Liver (tissue), 9 donors: ENCODE results near the gene TOP1. TPM values are rescaled to one million over a fixed set of nuclear protein-coding genes. Genes with fewer than 3 reads are reported as not detected.

Experiments
- DNase-seq: peaks from one replicate; pipeline ENCODE4 v3.0.0-alpha.2; 2017; ENCODE audit warnings: low spot score
- H3K27ac ChIP-seq, 2 donors: one replicate each; pipeline ENCODE4 v1.7.0; 2013; ENCODE audit warnings: inconsistent platforms in 2 of 2, low read length in 2 of 2, control low read depth in 1 of 2, low read depth in 1 of 2, mild to moderate bottlenecking in 1 of 2
- H3K27me3 ChIP-seq, 4 donors: one replicate each; pipeline versions ENCODE4 v1.6.1 to v1.7.0; 2013; ENCODE audit warnings: low read length in 3 of 4, inconsistent platforms in 1 of 4, mild to moderate bottlenecking in 1 of 4, moderate library complexity in 1 of 4; ENCODE audit not compliant: control insufficient read depth in 4 of 4, insufficient read depth in 4 of 4
- H3K36me3 ChIP-seq, 4 donors: one replicate each; pipeline versions ENCODE4 v1.6.1 to v1.7.0; 2013; ENCODE audit warnings: low read length in 3 of 4, mild to moderate bottlenecking in 3 of 4, low read depth in 1 of 4, moderate library complexity in 1 of 4; ENCODE audit not compliant: control insufficient read depth in 4 of 4, insufficient read depth in 3 of 4
- H3K4me1 ChIP-seq, 4 donors: one replicate each; pipeline versions ENCODE4 v1.6.1 to v1.7.0; 2013; ENCODE audit warnings: low read length in 3 of 4, mild to moderate bottlenecking in 3 of 4, moderate library complexity in 1 of 4; ENCODE audit not compliant: control insufficient read depth in 4 of 4, insufficient read depth in 4 of 4
- H3K4me3 ChIP-seq, 3 donors: one replicate each; pipeline versions ENCODE4 v1.6.1 to v1.7.0; 2013; ENCODE audit warnings: low read length in 3 of 3, control low read depth in 1 of 3, low read depth in 1 of 3, mild to moderate bottlenecking in 1 of 3
- H3K9ac ChIP-seq, 2 donors: one replicate each; pipeline ENCODE4 v1.7.0; 2013; ENCODE audit warnings: low read length in 2 of 2, mild to moderate bottlenecking in 2 of 2, moderate library complexity in 2 of 2, control low read depth in 1 of 2, low read depth in 1 of 2
- H3K9me3 ChIP-seq, 4 donors: one replicate each; pipeline versions ENCODE4 v1.6.1 to v1.7.0; 2013; ENCODE audit warnings: low read length in 3 of 4; ENCODE audit not compliant: control insufficient read depth in 4 of 4
- ATF3 ChIP-seq: IDR thresholded peaks from 2 replicates; pipeline ENCODE4 v1.6.1; 2016; ENCODE audit warnings: antibody characterized with exemption
- CTCF ChIP-seq: fragments of 150-350 bp; IDR thresholded peaks from 2 replicates; pipeline ENCODE4 v1.5.1; 2017; ENCODE audit warnings: improper control_type of control experiment, low read depth, low read length; ENCODE audit not compliant: missing input control
- EGR1 ChIP-seq, 2 donors: IDR thresholded peaks; 2 replicates each; pipeline ENCODE4 v1.6.1; 2016 to 2018; ENCODE audit warnings: antibody characterized with exemption in 2 of 2, low read depth in 2 of 2
- FOXA1 ChIP-seq: IDR thresholded peaks from 2 replicates; pipeline ENCODE4 v1.6.1; 2016; ENCODE audit warnings: antibody characterized with exemption
- FOXA2 ChIP-seq: IDR thresholded peaks from 2 replicates; pipeline ENCODE4 v1.6.1; 2016; ENCODE audit warnings: antibody characterized with exemption
- GABPA ChIP-seq, 2 donors: IDR thresholded peaks in 1 of 2; conservative IDR thresholded peaks in 1 of 2; 2 replicates each; pipeline ENCODE4 v1.6.1; 2016; ENCODE audit warnings: antibody characterized with exemption in 2 of 2, mild to moderate bottlenecking in 1 of 2, moderate library complexity in 1 of 2
- HNF4A ChIP-seq, 2 donors: conservative IDR thresholded peaks; 2 replicates each; pipeline ENCODE4 v1.6.1; 2016; ENCODE audit warnings: antibody characterized with exemption in 2 of 2, mild to moderate bottlenecking in 2 of 2
- JUND ChIP-seq, 2 donors: IDR thresholded peaks; 2 replicates each; pipeline ENCODE4 v1.6.1; 2016; ENCODE audit warnings: antibody characterized with exemption in 2 of 2
- MAX ChIP-seq: IDR thresholded peaks from 2 replicates; pipeline ENCODE4 v1.6.1; 2016; ENCODE audit warnings: antibody characterized with exemption
- NR2F2 ChIP-seq: IDR thresholded peaks from 2 replicates; pipeline ENCODE4 v1.6.1; 2016; ENCODE audit warnings: antibody characterized with exemption
- RAD21 ChIP-seq, 2 donors: IDR thresholded peaks; 2 replicates each; pipeline ENCODE4 v1.6.1; 2016; ENCODE audit warnings: antibody characterized with exemption in 2 of 2, mild to moderate bottlenecking in 2 of 2
- RXRA ChIP-seq, 2 donors: IDR thresholded peaks; 2 replicates each; pipeline ENCODE4 v1.6.1; 2017 to 2018; ENCODE audit warnings: antibody characterized with exemption in 2 of 2, mild to moderate bottlenecking in 1 of 2
- SP1 ChIP-seq: IDR thresholded peaks from 2 replicates; pipeline ENCODE4 v1.6.1; 2018; ENCODE audit warnings: antibody characterized with exemption, mild to moderate bottlenecking
- TAF1 ChIP-seq: conservative IDR thresholded peaks from 2 replicates; pipeline ENCODE4 v1.6.1; 2016; ENCODE audit warnings: antibody characterized with exemption, mild to moderate bottlenecking
- YY1 ChIP-seq: IDR thresholded peaks from 2 replicates; pipeline ENCODE4 v1.6.1; 2016; ENCODE audit warnings: antibody characterized with exemption, mild to moderate bottlenecking
- WGBS: extraction: QIAGEN DNeasy Blood & Tissue Kit; methylation state at CpG from one replicate; pipeline ENCODE4 v1.1.7; 2013; 5-methylcytosine and 5-hydroxymethylcytosine counted together
- polyA plus RNA-seq, 2 donors: library from polyadenylated mRNA; stranded (reverse) in 1 of 2; unstranded in 1 of 2; fragments of 200-250 nt in 1 of 2; fragments of >200 nt in 1 of 2; fragmentation: Nextera tagmentation in 1 of 2; extraction: Ambion mirVana in 1 of 2; gene quantifications; one replicate each; pipeline versions ENCODE4 v1.2.1 to v1.2.3, GENCODE V29; 2013 to 2015
- total RNA-seq, 2 donors: library from RNA; depleted of rRNA; stranded (reverse); fragments of >200 nt; gene quantifications; one replicate each; pipeline ENCODE4 v1.2.3, GENCODE V29; 2014
- TF ChIP-seq, protein P1 (sequence below): IDR thresholded peaks from 2 replicates; pipeline ENCODE4 v1.6.1; 2016; ENCODE audit warnings: antibody characterized with exemption, mild to moderate bottlenecking
- TF ChIP-seq, protein P2 (sequence below): IDR thresholded peaks from 2 replicates; pipeline ENCODE4 v1.6.1; 2016; ENCODE audit warnings: antibody characterized with exemption
- donor health status: healthy.
- donor health status: healthy.
- donor health status: healthy.
- donor health status: healthy.
- donor health status: healthy.

TOP1 gene
- total and polyA plus RNA-seq, 4 donors, result 13.7 to 62.1 (median 19.4) TPM

- Histone ChIP-seq H3K9ac (no peak overlapping the region), H3K27ac (no peak overlapping the region), H3K9me3 (no peaks in the 10 kb centered on the region), H3K4me3 (no peak overlapping the region), H3K4me1 (peaks cover 0 to 9% (median 1%) of the 10 kb centered on the region in 4 donors), H3K27me3 (no peaks in the 10 kb centered on the region), H3K36me3 (peaks cover 0 to 17% (median 5%) of the 10 kb centered on the region in 4 donors)
- 90% methylated on average over 1 of the region's 1 CpG for WGBS
- TF ChIP-seq YY1, result no peak
- TF ChIP-seq FOXA2, result no peak
- TF ChIP-seq, protein P1, sequence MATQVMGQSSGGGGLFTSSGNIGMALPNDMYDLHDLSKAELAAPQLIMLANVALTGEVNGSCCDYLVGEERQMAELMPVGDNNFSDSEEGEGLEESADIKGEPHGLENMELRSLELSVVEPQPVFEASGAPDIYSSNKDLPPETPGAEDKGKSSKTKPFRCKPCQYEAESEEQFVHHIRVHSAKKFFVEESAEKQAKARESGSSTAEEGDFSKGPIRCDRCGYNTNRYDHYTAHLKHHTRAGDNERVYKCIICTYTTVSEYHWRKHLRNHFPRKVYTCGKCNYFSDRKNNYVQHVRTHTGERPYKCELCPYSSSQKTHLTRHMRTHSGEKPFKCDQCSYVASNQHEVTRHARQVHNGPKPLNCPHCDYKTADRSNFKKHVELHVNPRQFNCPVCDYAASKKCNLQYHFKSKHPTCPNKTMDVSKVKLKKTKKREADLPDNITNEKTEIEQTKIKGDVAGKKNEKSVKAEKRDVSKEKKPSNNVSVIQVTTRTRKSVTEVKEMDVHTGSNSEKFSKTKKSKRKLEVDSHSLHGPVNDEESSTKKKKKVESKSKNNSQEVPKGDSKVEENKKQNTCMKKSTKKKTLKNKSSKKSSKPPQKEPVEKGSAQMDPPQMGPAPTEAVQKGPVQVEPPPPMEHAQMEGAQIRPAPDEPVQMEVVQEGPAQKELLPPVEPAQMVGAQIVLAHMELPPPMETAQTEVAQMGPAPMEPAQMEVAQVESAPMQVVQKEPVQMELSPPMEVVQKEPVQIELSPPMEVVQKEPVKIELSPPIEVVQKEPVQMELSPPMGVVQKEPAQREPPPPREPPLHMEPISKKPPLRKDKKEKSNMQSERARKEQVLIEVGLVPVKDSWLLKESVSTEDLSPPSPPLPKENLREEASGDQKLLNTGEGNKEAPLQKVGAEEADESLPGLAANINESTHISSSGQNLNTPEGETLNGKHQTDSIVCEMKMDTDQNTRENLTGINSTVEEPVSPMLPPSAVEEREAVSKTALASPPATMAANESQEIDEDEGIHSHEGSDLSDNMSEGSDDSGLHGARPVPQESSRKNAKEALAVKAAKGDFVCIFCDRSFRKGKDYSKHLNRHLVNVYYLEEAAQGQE, result no peak
- TF ChIP-seq RXRA (IDR thresholded peaks at IDR 0.05), result no peak
- TF ChIP-seq, protein P2, sequence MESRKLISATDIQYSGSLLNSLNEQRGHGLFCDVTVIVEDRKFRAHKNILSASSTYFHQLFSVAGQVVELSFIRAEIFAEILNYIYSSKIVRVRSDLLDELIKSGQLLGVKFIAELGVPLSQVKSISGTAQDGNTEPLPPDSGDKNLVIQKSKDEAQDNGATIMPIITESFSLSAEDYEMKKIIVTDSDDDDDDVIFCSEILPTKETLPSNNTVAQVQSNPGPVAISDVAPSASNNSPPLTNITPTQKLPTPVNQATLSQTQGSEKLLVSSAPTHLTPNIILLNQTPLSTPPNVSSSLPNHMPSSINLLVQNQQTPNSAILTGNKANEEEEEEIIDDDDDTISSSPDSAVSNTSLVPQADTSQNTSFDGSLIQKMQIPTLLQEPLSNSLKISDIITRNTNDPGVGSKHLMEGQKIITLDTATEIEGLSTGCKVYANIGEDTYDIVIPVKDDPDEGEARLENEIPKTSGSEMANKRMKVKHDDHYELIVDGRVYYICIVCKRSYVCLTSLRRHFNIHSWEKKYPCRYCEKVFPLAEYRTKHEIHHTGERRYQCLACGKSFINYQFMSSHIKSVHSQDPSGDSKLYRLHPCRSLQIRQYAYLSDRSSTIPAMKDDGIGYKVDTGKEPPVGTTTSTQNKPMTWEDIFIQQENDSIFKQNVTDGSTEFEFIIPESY, result no peak
- no peak for TF ChIP-seq SP1
- no peak for TF ChIP-seq ATF3
- no peak for TF ChIP-seq NR2F2
- no peak for TF ChIP-seq FOXA1
- TF ChIP-seq JUND (IDR thresholded peaks at IDR 0.05), result no peak
- TF ChIP-seq MAX, result no peak
- TF ChIP-seq CTCF, result no peak
- no peak for TF ChIP-seq EGR1 (IDR thresholded peaks at IDR 0.05; ENCODE audit: low read depth in 2 of 2)
- no peak for TF ChIP-seq HNF4A (conservative IDR thresholded peaks at IDR 0.05)
- TF ChIP-seq GABPA (IDR thresholded peaks at IDR 0.05 in 1 of 2, conservative IDR thresholded peaks at IDR 0.05 in 1 of 2), result no peak
- DNase-seq, result no peak
Measured at GRCh38 chr20:41064377-41064776, 35.8 kb downstream of the TOP1 start.

DNA sequence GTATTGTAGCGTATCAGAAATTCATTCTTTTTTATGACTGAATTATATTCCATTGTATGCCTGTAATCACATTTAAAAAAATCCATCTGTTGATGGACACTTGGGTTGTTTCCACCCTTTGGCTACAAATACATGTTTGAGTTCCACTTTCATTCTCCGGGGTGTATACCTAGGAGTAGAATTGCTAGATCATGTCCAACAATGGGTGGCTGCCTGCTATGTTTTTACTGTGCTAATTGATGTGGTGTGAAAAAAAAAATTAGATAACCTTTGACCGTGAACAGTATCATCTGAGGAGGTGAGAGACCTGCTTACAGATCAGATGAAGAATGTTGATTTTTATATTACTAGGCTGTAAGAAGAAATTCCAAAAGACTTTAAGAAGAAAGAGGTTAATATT lies 37.1 kb downstream of the TOP1 start:
- Histone ChIP-seq H3K4me1 (peaks cover 0 to 9% (median 1%) of the 10 kb centered on the region in 4 donors), H3K27me3 (no peaks in the 10 kb centered on the region), H3K36me3 (peaks cover 0 to 17% (median 5%) of the 10 kb centered on the region in 4 donors), H3K27ac (no peak overlapping the region), H3K9ac (no peak overlapping the region), H3K9me3 (no peaks in the 10 kb centered on the region), H3K4me3 (no peak overlapping the region)
- DNase-seq, result no peak
- WGBS, result 64% methylated on average over 3 of the region's 3 CpGs
- TF ChIP-seq GABPA (IDR thresholded peaks at IDR 0.05 in 1 of 2, conservative IDR thresholded peaks at IDR 0.05 in 1 of 2), result no peak
- TF ChIP-seq RXRA (IDR thresholded peaks at IDR 0.05), result no peak
- TF ChIP-seq, protein P1, result no peak
- no peak for TF ChIP-seq YY1
- no peak for TF ChIP-seq RAD21 (IDR thresholded peaks at IDR 0.05)
- TF ChIP-seq ATF3, result no peak
- no peak for TF ChIP-seq TAF1
- no peak for TF ChIP-seq FOXA1
- TF ChIP-seq FOXA2, result no peak
